Transverse colon (tissue), 4 donors: ENCODE results near the gene SRI.

ENCODE experiments used
- POLR2AphosphoS5 ChIP-seq, 3 donors: sonication (generic); formaldehyde crosslinking; IDR thresholded peaks; one replicate each; pipeline ENCODE4 v1.6.1; 2016; ENCODE audit warnings: antibody characterized with exemption in 3 of 3
- TF ChIP-seq, protein P1 (sequence below), 5 experiments: fragments of 200-600 bp in 3 of 5; fragments of 450-650 bp in 2 of 5; sonication (generic) in 3 of 5; IDR thresholded peaks; 1 replicate in 2 of 5; 2 replicates in 3 of 5; pipeline ENCODE4 v1.5.1; 2016 to 2017; ENCODE audit warnings: antibody characterized with exemption in 5 of 5, inconsistent platforms in 3 of 5, mild to moderate bottlenecking in 2 of 5, moderate library complexity in 1 of 5

DNA sequence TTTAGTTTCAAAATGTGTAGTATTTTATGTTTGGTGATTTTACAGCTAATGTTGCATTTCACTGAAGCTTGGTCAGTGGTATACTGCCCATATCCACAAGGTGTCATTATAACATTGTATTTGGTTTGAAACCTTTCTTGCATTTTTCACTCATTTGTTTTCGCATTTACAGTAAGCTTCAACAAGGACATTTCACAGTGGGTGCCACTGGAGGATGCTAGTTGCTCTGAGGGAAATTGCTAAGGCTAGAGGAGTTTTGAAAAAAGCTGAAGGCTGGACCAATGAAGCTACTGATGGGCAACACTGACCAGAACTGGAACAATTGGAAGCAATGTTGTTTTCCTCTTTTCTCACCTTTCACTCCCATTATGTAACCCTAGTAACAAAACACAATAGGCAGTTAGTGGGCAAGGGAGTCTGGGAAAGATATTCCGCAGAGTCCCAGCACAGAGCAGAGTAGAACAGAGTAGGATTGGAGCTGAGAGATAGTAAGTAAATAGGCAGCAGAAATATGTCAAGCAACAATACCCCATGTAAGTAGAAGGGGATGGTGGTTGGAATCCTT, 23.6 kb upstream of the SRI start:
- TF ChIP-seq, protein P1, sequence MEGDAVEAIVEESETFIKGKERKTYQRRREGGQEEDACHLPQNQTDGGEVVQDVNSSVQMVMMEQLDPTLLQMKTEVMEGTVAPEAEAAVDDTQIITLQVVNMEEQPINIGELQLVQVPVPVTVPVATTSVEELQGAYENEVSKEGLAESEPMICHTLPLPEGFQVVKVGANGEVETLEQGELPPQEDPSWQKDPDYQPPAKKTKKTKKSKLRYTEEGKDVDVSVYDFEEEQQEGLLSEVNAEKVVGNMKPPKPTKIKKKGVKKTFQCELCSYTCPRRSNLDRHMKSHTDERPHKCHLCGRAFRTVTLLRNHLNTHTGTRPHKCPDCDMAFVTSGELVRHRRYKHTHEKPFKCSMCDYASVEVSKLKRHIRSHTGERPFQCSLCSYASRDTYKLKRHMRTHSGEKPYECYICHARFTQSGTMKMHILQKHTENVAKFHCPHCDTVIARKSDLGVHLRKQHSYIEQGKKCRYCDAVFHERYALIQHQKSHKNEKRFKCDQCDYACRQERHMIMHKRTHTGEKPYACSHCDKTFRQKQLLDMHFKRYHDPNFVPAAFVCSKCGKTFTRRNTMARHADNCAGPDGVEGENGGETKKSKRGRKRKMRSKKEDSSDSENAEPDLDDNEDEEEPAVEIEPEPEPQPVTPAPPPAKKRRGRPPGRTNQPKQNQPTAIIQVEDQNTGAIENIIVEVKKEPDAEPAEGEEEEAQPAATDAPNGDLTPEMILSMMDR (IDR thresholded peaks at IDR 0.05), result peak; percentile 62 to 81 (median 66)
- TF ChIP-seq POLR2AphosphoS5 (IDR thresholded peaks at IDR 0.05), result no peak
